MM.1S (cell line): ENCODE measurements around the gene KCNMA1.

Experiments used
- CTCF ChIP-seq: fragments of 300-600 bp; sonication (generic); IDR thresholded peaks from 2 replicates; pipeline ENCODE4 v1.5.1; 2016; ENCODE audit warnings: antibody characterized with exemption, low read length, mixed read lengths
- EZH2 ChIP-seq: fragments of 300-600 bp; sonication (generic); optimal IDR thresholded peaks from 2 replicates; pipeline ENCODE3; 2017; ENCODE audit warnings: low read depth, mild to moderate bottlenecking, antibody characterized with exemption, low read length, mixed read lengths

- no peak for TF ChIP-seq CTCF
- TF ChIP-seq EZH2 = no peak
Observed at GRCh38 chr10:77186936-77187335, 450.7 kb downstream of the KCNMA1 start.
